Stimulated activated CD4-positive, alpha-beta T cell treated with anti-CD3 and anti-CD28 coated beads, Interleukin-4, amount 100 ng/mL, for 24 hours (primary cell): ENCODE results near the gene CLK3.
"Not testable (repeated sequence)": the region's sequence is repeated elsewhere in the genome, so short reads cannot be mapped to it uniquely, and the experiment has no call there.

ENCODE experiments used
- DNase-seq: peaks from one replicate; pipeline ENCODE4 v3.0.0-alpha.2; 2020

CLK3 gene

GRCh38 chr15:74621936-74622335 lies 6.3 kb downstream of the CLK3 start:
- no peak for DNase-seq

- DNase-seq: no peak
Observed at GRCh38 chr15:74622758-74623157, 7.1 kb downstream of the CLK3 start.

- DNase-seq: no peak
Observed at GRCh38 chr15:74624020-74624602, 8.5 kb downstream of the CLK3 start.

- no peak for DNase-seq
Observed at GRCh38 chr15:74625693-74626092, 10.1 kb downstream of the CLK3 start.

GRCh38 chr15:74626336-74626735 lies 10.7 kb downstream of the CLK3 start:
- no peak for DNase-seq

DNA sequence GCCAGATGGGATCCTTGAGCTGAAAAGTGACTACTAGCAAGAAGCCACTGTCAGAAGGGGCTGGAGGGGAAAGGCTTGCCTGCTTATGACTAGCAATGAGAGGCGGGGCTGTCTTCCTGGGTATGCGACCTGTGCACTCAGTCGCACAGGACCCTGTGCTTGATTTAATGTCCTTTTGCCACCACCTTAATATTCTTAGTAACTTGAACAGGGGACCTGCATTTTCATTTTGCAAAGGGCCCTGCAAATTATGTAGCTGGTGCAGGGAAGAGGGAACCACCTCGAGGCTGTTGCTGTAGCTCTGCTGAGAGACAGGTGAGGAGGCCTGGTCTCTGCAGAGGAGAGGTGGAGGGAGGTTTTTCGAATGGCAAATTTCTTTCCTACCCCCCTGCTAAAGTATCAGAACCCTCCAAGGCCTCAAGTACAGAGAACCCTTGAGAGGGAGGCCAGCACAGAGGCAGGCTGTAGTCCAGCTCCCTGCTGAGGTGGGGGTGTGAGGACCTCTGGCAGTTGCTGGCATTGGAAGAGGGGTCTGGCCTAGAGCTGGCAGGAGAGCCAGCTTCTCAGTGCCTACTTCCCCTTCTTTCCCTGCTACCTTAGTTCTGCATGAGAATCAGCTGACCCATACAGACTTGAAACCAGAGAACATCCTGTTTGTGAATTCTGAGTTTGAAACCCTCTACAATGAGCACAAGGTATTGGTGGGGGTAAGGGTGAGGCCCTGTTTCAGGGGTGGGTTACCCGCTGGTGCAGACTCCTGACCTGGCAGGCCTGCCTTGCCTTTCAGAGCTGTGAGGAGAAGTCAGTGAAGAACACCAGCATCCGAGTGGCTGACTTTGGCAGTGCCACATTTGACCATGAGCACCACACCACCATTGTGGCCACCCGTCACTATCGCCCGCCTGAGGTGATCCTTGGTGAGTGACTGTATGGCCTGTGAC lies 11.4 kb downstream of the CLK3 start:
- no peak for DNase-seq

DNA sequence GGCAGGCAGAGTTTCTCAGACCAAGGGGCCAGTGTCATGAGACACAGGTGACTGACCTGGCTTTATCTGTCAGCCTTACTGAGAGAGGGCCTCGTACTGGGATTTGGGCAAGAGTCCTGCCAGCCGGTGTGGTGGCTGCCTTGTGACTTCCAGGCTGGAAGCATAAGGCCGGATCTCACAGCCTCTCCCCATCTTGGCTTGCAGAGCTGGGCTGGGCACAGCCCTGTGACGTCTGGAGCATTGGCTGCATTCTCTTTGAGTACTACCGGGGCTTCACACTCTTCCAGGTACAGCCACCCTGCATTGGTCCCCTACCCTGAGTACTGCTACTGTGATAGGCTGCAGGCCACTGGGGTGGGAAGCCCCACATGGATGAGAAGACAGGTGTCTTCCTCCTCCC lies 12.1 kb downstream of the CLK3 start:
- no peak for DNase-seq

- DNase-seq: no peak
Observed at GRCh38 chr15:74628199-74628598, 12.6 kb downstream of the CLK3 start.

- no peak for DNase-seq
Observed at GRCh38 chr15:74628949-74629348, 13.3 kb downstream of the CLK3 start.

DNA sequence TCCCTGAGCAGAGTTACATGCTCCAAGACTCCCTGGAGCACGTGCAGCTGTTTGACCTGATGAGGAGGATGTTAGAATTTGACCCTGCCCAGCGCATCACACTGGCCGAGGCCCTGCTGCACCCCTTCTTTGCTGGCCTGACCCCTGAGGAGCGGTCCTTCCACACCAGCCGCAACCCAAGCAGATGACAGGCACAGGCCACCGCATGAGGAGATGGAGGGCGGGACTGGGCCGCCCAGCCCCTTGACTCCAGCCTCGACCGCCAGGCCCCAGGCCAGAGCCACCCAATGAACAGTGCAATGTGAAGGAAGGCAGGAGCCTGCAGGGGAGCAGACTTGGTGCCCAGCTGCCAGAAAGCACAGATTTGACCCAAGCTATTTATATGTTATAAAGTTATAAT lies 14.1 kb downstream of the CLK3 start:
- not testable (repeated sequence) for DNase-seq

DNA sequence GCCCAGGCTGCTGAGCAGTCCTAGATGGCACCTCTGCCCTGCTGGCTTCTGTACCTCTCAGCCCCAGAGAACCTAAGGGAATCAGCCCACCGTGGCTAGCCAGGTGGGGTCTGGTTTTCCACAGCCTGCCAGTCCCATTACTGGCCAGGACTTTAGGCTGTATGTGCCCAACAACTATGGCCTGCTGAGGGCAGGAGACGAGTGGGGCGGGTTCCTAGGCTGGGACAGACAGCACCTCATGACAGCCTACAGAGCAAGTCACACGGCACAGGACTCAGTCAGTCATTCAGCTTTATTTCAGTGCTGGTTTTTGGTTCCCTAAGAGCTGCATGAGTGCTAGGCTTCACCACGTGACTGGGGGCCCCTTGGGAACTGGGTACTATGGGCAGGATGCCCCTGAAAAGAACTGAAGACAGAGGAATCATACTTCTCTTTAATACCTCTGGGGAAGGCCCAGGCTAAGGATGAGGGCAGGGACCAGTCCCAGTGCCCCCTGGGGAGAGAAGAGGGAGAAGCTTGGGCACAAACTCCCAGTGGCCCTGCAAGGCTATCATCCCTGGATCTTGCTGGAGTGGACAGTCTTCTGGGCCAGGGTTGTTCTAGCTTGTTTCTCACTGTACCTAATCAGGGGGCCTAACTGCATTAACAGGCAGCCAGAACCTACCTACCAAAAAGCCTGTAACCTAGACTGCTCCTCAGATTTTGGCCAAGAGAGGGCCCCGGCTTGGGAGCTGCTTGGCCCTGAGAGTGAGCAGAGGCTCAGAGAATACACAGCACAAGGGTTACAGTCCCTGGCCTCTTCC lies 14.8 kb downstream of the CLK3 start:
- DNase-seq: no peak

DNA sequence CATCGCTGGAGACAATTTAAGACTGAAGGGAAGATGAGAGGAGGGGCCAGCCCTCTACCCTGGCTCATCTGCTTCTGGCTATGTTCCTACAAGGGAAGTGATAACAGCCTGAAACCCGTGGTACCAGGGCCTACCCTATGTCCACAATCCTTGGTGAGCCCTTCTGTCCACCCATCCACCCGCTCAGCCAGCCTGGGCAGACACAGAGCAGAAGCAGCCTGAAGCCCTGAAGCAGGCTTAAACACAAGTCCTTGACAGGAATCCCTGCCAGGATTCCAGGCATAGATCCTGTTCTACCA lies 15.4 kb downstream of the CLK3 start:
- DNase-seq: no peak

DNA sequence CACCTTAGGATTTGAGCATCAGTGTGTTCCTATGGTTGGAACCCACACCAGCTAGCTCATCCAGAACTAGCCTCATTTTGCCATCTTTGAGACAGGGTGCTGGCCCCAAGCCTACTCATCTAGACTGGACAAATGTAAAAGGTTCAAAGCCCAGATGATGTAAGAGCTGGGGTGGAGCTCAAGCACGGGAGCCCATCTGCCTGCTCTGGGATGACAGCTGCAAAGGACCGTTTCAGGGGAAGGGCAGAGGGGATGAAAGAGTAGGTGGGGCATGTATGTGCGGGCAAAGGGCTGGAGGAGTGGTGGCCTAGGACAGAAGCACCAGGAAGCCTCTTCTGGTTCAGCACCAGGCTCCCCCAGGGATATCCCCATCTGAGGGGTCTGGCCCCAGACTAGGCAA lies 15.8 kb downstream of the CLK3 start:
- no peak for DNase-seq

DNA sequence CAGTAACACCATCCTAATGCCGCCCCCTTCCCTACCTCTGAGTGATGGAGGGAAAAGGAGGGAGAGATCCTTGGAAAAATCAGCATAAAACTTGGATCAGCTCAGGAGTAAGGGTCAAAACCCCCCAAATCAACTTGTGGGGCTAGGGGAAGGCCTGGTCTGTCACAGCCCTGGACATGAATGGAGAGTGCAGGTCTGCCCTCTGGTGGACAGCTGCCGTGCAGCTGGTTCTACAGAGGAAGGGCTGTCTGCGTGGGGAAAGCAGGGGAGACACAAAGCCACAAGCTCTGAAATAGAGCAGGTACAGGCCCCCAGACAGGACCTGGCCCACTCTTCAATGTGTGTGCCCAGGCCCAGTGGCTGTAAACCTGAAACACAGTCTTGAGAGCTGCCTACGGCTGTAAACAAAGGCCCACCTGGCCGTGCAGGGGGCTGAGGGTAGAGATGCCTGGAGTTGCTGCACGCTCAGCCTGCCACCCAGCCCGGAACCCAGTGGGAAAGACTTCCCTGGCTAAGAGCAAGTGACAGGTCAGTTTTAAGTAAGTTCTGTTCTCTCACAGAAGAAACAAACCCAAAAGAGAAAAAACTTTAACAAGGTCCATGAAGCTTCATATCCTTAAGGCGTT lies 16.4 kb downstream of the CLK3 start:
- peak; percentile 63 for DNase-seq

- DNase-seq: no peak
Observed at GRCh38 chr15:74632601-74633000, 17.0 kb downstream of the CLK3 start.

DNA sequence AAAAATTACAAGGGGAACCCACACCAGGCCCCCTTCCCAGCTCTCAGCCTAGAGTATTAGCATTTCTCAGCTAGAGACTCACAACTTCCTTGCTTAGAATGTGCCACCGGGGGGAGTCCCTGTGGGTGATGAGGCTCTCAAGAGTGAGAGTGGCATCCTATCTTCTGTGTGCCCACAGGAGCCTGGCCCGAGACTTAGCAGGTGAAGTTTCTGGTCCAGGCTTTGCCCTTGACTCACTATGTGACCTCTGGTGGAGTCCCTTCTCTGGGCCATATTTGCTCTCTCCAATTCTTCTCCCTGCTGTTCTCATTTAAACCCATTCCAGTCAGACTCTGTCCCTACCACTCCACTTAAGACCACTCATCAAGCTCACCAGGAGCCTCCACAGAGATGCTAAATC lies 18.1 kb downstream of the CLK3 start:
- DNase-seq: no peak

- DNase-seq: peak; percentile 78
Observed at GRCh38 chr15:74635228-74635627, 19.6 kb downstream of the CLK3 start.

DNA sequence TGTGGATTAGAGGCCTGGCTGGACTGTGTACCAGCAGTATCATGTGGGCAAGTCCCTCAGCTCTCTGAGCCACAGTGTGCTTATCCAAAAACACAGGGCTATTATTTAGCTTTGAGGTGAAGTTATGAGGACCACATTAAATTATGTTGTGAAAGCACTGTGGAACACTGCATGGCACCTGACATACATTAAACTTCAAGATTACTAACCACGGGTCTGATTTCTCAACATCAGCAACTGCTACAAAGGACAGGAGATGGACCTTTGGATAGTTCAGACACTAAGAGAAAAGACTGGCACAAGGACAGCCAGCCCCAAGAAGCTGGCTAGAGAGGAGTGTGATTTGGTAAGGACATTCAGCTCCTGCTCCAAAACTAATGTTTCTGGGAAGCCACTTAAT lies 21.3 kb downstream of the CLK3 start:
- DNase-seq: no peak

GRCh38 chr15:74641151-74641550 lies 25.5 kb downstream of the CLK3 start:
- no peak for DNase-seq

DNA sequence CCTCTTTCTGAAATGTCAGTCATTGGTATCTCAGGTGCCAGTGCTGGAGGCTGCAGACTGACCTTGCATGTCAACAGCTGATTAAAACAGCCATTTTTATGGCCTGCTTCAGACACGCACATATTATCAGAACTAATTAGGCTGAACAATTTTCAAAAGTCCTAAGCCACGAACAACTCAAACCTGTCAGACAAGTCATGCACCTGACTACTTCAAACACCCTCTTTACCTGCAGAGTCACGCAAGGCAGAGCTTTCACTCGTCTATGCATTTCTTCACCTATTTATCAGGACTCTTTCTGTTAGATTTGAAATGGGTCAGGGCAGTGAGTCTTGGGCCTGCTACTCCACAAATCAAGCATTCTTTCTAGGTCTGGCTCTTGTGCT lies 26.7 kb downstream of the CLK3 start:
- no peak for DNase-seq

GRCh38 chr15:74642734-74643664 lies 27.4 kb downstream of the CLK3 start:
- no peak for DNase-seq

DNA sequence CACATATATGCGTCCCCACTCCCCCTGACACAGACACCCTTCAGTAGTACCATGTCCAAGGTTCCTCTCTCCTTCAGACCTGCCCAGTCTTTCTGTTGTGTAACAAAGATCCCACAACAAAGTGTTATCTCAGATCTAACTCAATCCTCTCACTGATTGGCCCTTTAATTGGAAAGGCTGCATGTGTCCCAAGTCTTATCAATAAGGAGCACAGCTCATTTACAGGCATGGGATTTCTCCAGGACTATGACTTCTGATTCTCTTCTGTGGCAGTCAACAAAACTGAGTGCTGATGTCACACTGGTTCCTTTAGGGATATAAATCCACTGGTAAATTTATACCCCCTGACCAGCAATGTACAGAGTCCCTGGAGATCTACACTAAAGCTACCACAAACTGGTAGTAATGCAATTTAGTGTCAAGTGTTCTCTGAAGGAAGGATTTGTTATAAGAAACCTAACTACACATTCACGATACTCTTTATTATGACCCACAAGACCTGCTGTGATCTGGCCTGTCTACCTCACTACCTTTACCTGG lies 28.1 kb downstream of the CLK3 start:
- no peak for DNase-seq
